B cell (primary cell): ENCODE measurements around the gene GSG1L. TPM values are rescaled to one million over a fixed set of nuclear protein-coding genes. Genes with fewer than 3 reads are reported as not detected.

Source experiments
- ATAC-seq: fragments of 200-7000 bp; cut with Tn5 transposase; one replicate; pipeline ENCODE4 v1.10.0; 2021; ENCODE audit warnings: low read depth, mild to moderate bottlenecking, moderate number of reproducible peaks, moderate library complexity
- CTCF ChIA-PET: fragments of 350-600 bp; sonication (Branson Sonifier 250); formaldehyde crosslinking; loops from one replicate; lab custom pipeline; 2021; ENCODE audit warnings: antibody characterized with exemption, inconsistent platforms; lab: Charles Lee
- POLR2A ChIA-PET: fragments of 350-600 bp; sonication (Branson Sonifier 250); formaldehyde crosslinking; loops from one replicate; lab custom pipeline; 2021; ENCODE audit warnings: antibody characterized with exemption; lab: Charles Lee
- DNase-seq: peaks from one replicate; pipeline ENCODE4 v3.0.0; 2013
- H2AFZ ChIP-seq: 2 replicates; pipeline ENCODE4 v1.6.1; 2012; ENCODE audit warnings: mild to moderate bottlenecking, low read depth, low read length; ENCODE audit not compliant: insufficient read depth, poor library complexity, severe bottlenecking
- H3K27ac ChIP-seq, 2 donors: 1 replicate in 1 of 2; 2 replicates in 1 of 2; pipeline ENCODE4 v1.5.1; 2012 to 2013; ENCODE audit warnings: low read length in 2 of 2, mild to moderate bottlenecking in 2 of 2, moderate library complexity in 1 of 2
- H3K27me3 ChIP-seq, 4 experiments: fragments of 200-600 bp in 1 of 4; sonication (generic) in 1 of 4; replicated peaks in 1 of 4; 1 replicate in 2 of 4; 2 replicates in 2 of 4; pipeline versions ENCODE4 v1.6.1 to v1.7.0; 2013 to 2016; ENCODE audit warnings: low read length in 3 of 4, mild to moderate bottlenecking in 2 of 4, mixed read lengths in 1 of 4, moderate library complexity in 1 of 4; ENCODE audit not compliant: insufficient read depth in 4 of 4, control insufficient read depth in 3 of 4; ENCODE audit errors: control extremely low read depth in 1 of 4
- H3K36me3 ChIP-seq, 2 experiments: replicated peaks in 1 of 2; 1 replicate in 1 of 2; 2 replicates in 1 of 2; pipeline versions ENCODE4 v1.6.1 to v1.7.1; 2013; ENCODE audit warnings: low read length in 1 of 2; ENCODE audit not compliant: insufficient read depth in 2 of 2, control insufficient read depth in 1 of 2; ENCODE audit errors: control extremely low read depth in 1 of 2, extremely low read depth in 1 of 2
- H3K4me1 ChIP-seq, 2 donors: fragments of 200-600 bp in 1 of 2; sonication (generic) in 1 of 2; 1 replicate in 1 of 2; 2 replicates in 1 of 2; pipeline versions ENCODE4 v1.5.1 to v1.6.1; 2013 to 2017; ENCODE audit warnings: low read length in 2 of 2; ENCODE audit not compliant: control insufficient read depth in 2 of 2, insufficient read depth in 2 of 2
- H3K4me2 ChIP-seq: replicated peaks from 2 replicates; pipeline ENCODE3; 2012; ENCODE audit warnings: mild to moderate bottlenecking, low read depth, low read length; ENCODE audit not compliant: poor library complexity, severe bottlenecking
- H3K4me3 ChIP-seq, 5 experiments: fragments of 200-600 bp in 1 of 5; sonication (generic) in 1 of 5; 1 replicate in 3 of 5; 2 replicates in 2 of 5; pipeline versions ENCODE4 v1.5.1 to v1.7.0; 2011 to 2016; ENCODE audit warnings: low read length in 4 of 5, mild to moderate bottlenecking in 4 of 5, low read depth in 2 of 5, control low read depth in 1 of 5, moderate library complexity in 1 of 5; ENCODE audit not compliant: insufficient read depth in 1 of 5; ENCODE audit errors: control extremely low read depth in 1 of 5, extremely low read depth in 1 of 5
- H3K79me2 ChIP-seq: fragments of 200-600 bp; sonication (generic); one replicate; pipeline ENCODE4 v1.6.0; 2016; ENCODE audit warnings: low read length; ENCODE audit not compliant: control insufficient read depth, insufficient read depth
- H3K9ac ChIP-seq: fragments of 200-600 bp; sonication (generic); 2 replicates; pipeline ENCODE4 v1.6.1; 2017; ENCODE audit warnings: mild to moderate bottlenecking, low read length, moderate library complexity
- H3K9me3 ChIP-seq, 3 donors: one replicate each; pipeline versions ENCODE4 v1.6.1 to v1.7.1; 2013; ENCODE audit warnings: low read length in 2 of 3; ENCODE audit not compliant: control insufficient read depth in 2 of 3, insufficient read depth in 1 of 3; ENCODE audit errors: control extremely low read depth in 1 of 3
- H4K20me1 ChIP-seq: 2 replicates; pipeline ENCODE4 v1.6.0; 2012; ENCODE audit warnings: mild to moderate bottlenecking, low read length; ENCODE audit not compliant: insufficient read depth, control insufficient read depth, poor library complexity, severe bottlenecking
- H3K27ac Mint-ChIP-seq: one replicate; pipeline ENCODE4 v1.8.0; 2021; ENCODE audit warnings: mixed read lengths
- H3K27me3 Mint-ChIP-seq: one replicate; pipeline ENCODE4 v1.8.0; 2021; ENCODE audit warnings: mixed read lengths
- H3K4me1 Mint-ChIP-seq: one replicate; pipeline ENCODE4 v1.8.0; 2021; ENCODE audit warnings: mixed read lengths
- H3K4me3 Mint-ChIP-seq: one replicate; pipeline ENCODE4 v1.8.0; 2021; ENCODE audit warnings: mixed read lengths
- H3K9me3 Mint-ChIP-seq: one replicate; pipeline ENCODE4 v1.8.0; 2022; ENCODE audit warnings: mixed read lengths; ENCODE audit not compliant: insufficient read depth
- CTCF ChIP-seq: fragments of 200-600 bp; IDR thresholded peaks from one replicate; pipeline ENCODE4 v1.8.0; 2022; ENCODE audit warnings: antibody characterized with exemption, mild to moderate bottlenecking
- EZH2 ChIP-seq: IDR thresholded peaks from 2 replicates; pipeline ENCODE4 v1.6.1; 2012; ENCODE audit warnings: borderline replicate concordance, low read depth, mild to moderate bottlenecking, moderate library complexity, low read length; ENCODE audit not compliant: insufficient read depth, poor library complexity, severe bottlenecking
- WGBS: methylation state at CpG from one replicate; pipeline ENCODE4 v1.1.5; 2013; ENCODE audit warnings: missing lambda C conversion rate; ENCODE audit not compliant: insufficient coverage; 5-methylcytosine and 5-hydroxymethylcytosine counted together
- intact Hi-C: fragments of 100-400 bp; cut with micrococcal nuclease; formaldehyde crosslinking; loops from one replicate; pipeline ENCODE4 v1.10.0; 2022
- polyA plus RNA-seq: library from polyadenylated mRNA; depleted of rRNA; stranded (reverse); fragments of >200 nt; gene quantifications from 2 replicates; pipeline ENCODE4 v1.2.3, GENCODE V29; 2012
- total RNA-seq, 2 donors: library from RNA; stranded (reverse); fragments of 120-200 nt in 1 of 2; gene quantifications; 1 replicate in 1 of 2; 2 replicates in 1 of 2; pipeline versions ENCODE4 v1.2.3 to v1.2.4, GENCODE V29; 2013 to 2022

GSG1L gene
- total and polyA plus RNA-seq, 2 donors (not counting 1 experiment from before 2014, with no cell fraction given) = 0.01 TPM; not detected in 1

- H3K4me1 Mint-ChIP-seq = peaks cover 2% of the 10 kb centered on the region
- Histone ChIP-seq H4K20me1 (peaks cover 7% of the 10 kb centered on the region), H3K4me1 (no peaks in the 10 kb centered on the region), H3K9me3 (no peaks in the 10 kb centered on the region), H3K27ac (no peak overlapping the region), H3K4me3 (no peak overlapping the region), H3K36me3 (no peaks in the 10 kb centered on the region), H3K9ac (no peak overlapping the region), H3K27me3 (no peaks in the 10 kb centered on the region), H3K79me2 (no peaks in the 10 kb centered on the region), H2AFZ (no peak overlapping the region), H3K4me2 (no peak overlapping the region)
- no peak overlapping the region for H3K4me3 Mint-ChIP-seq
- 90% methylated on average over 8 of the region's 8 CpGs for WGBS
- TF ChIP-seq CTCF (no peak), EZH2 (no peak)
- H3K27me3 Mint-ChIP-seq = no peaks in the 10 kb centered on the region
- CTCF ChIA-PET = interaction anchor here (0.5 to 1.4 kb wide), 2 partner anchors 126 to 131 kb away, joined by 3 to 4 read pairs; no protein-coding TSS in a partner anchor
- DNase-seq (no peak), ATAC-seq (no peak)
- intact Hi-C loops = no loop called here
- POLR2A ChIA-PET = no interaction called here
- H3K9me3 Mint-ChIP-seq = no peaks in the 10 kb centered on the region
- H3K27ac Mint-ChIP-seq = no peak overlapping the region
These were observed 23.7 kb upstream of the GSG1L start for GRCh38 chr16:28087140-28087660.

- H3K9me3 ChIP-seq = no peaks in the 10 kb centered on the region
- H2AFZ ChIP-seq = no peak overlapping the region
- WGBS = 83% methylated on average over 12 of the region's 21 CpGs
- ATAC-seq (no peak), DNase-seq (no peak)
- Mint-ChIP-seq H3K4me1 (peaks cover 2% of the 10 kb centered on the region), H3K9me3 (no peaks in the 10 kb centered on the region), H3K27ac (no peak overlapping the region), H3K27me3 (no peaks in the 10 kb centered on the region), H3K4me3 (no peak overlapping the region)
- intact Hi-C loops = no loop called here
- no peak overlapping the region for H3K4me2 ChIP-seq
- ChIA-PET POLR2A (no interaction called here), CTCF (interaction anchor here (1.6 kb wide), 1 partner anchor 14 kb away, joined by 3 read pairs; no protein-coding TSS in a partner anchor)
- no peak overlapping the region for H3K4me3 ChIP-seq
- H3K36me3 ChIP-seq = no peaks in the 10 kb centered on the region
- no peaks in the 10 kb centered on the region for H3K27me3 ChIP-seq
- no peak overlapping the region for H3K9ac ChIP-seq
- no peak overlapping the region for H3K27ac ChIP-seq
- TF ChIP-seq CTCF (no peak), EZH2 (no peak)
- H4K20me1 ChIP-seq = peaks cover 7% of the 10 kb centered on the region
- H3K4me1 ChIP-seq = no peaks in the 10 kb centered on the region
- no peaks in the 10 kb centered on the region for H3K79me2 ChIP-seq
These were observed 22.9 kb upstream of the GSG1L start for GRCh38 chr16:28086186-28087139.
